ENCODE results near the gene FXYD6. TPM values are rescaled to one million over a fixed set of nuclear protein-coding genes. Genes with fewer than 3 reads are reported as not detected.

The FXYD6 gene
- total RNA-seq, 1 experiment from 2014 or later, result 12.8 TPM

DNA sequence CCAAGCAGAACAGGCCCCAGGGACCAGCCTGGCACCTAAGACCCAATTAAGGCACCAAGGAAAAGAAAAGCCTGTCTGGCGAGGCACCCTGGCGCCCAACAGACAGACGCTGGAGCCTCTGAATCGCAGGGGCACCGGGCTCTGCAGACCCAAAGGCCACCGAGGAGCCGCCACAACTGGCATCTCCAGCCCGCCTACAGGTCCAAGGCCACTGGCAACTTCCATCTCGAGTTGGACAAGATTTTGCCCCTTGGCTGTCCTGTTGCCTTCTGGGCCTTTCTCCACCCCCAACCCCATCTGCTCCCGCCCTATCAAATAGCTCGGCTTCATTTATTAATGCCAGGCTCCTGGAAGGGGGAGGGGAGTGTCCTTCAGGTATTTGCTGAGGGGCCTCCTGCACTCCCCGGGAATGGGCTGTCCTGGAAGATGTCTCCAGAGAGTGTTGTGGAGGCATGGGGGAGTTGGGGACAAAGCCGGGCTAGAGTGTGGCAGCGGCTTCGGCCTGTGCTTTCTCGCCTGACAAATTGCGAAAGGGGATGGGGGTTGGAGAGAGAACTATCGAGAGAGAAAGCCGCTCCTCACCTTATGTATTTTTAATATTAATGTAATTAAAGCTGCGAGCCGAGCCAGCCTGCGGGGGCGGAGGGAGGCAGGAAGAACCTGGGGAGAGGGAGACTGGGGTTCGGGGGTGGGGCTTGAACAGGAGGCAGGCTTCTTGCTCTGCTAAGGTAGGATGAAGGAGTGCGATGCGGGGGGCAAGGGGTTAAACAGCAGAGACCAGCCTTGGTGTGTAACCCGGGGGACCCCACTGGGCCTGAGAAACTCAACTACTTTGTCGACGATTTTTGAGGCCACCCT, 81.5 kb downstream of the FXYD6 start:
- DNase-seq (ENCODE audit: low spot score), result no peak

DNA sequence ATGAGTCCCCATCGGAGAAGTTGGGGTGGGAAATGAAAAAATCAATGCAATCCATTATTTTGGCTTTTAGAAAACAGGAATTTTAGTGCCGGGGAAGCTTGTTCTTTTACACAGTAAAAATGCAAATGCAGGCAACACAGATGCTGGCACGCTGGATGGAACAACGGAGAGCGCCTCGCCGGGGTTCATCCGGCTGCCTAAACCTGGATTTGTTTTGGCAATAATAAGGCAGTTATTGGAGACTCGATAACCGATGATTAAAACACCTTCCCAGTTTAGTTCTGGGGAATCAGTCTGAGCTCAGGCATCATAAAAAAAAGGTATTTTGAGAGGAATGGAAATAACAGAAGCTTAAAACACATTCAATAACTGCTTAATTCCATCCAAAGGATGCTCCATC, 82.3 kb downstream of the FXYD6 start:
- no peak for DNase-seq (ENCODE audit: low spot score)

DNA sequence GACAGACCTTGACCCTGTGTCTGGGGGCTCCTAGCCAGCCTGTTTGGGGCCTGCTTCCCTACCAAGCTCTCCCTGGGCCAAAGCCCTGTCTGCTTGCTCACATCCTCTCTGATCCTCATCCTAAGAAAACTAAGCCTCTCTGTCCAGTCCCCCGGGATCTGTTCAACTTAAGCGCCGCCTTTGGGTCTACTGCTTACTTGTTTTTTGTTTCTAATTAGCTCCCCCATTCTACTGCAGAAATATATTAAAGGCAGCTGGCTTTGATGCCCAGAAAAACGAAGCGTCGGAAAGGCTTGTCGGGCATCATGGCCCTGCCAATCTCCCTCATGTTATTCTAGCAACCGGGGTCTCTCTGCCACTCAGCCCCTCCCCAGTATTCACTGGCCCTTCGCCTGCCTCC, 82.9 kb downstream of the FXYD6 start:
- no peak for DNase-seq (ENCODE audit: low spot score)

DNA sequence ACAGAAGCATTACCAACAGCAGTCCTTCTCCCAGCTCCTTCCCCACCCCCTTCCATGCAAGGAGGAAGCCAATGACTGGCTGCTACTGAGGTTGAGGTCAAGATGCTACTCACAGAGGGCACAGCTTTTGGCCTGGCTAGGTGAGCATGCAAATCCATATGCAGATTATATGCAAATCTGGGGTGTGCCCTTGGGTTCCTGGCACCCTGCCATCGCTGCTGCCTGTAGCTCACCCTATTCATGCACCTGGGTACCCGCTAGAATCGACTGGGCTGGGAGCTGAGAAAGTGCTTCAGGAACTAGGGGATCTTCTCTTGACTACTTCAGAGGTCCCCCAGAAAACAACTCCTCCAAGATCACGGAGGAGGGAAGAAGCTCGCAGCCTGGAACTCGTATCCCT, 83.5 kb downstream of the FXYD6 start:
- no peak for DNase-seq (ENCODE audit: low spot score)

DNA sequence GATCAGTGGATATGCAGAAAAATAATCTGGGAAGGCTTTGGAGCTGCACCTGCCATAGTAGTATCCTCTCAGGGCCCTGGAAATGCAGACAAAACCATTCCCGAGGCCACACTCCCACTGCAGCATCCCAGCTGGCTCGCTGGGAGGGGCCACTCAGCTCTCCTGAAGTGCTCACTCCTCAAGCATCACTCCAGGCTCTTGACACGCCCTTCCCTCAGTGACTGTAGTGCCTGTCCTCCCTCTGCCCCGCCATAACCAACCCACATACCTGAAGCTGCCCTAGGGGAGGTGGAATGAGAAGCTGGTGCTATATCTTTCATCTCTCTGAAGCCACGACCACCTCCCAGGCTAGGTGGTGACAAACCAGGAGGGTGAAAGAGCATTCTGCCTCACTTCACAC, 84.2 kb downstream of the FXYD6 start:
- DNase-seq (ENCODE audit: low spot score), result no peak

DNA sequence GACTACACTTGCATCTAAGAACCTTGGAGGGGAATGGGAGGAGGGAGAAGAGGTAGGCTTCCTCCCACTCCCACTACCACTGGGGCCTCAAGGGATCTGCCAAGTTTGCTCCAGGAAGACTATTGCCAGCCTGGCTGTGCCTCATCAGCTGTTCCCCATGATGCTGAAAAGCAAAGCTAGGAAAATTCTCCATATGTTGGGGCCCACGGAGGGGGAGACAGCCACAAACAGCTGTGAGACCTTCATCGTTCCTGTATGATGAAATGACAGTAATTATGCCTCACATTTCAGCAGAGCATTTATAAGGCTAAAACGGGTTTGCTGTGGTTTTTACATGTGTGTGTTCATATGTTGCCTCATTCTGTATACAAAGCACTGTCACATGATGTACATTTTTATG, 86.2 kb downstream of the FXYD6 start:
- DNase-seq (ENCODE audit: low spot score), result no peak

DNA sequence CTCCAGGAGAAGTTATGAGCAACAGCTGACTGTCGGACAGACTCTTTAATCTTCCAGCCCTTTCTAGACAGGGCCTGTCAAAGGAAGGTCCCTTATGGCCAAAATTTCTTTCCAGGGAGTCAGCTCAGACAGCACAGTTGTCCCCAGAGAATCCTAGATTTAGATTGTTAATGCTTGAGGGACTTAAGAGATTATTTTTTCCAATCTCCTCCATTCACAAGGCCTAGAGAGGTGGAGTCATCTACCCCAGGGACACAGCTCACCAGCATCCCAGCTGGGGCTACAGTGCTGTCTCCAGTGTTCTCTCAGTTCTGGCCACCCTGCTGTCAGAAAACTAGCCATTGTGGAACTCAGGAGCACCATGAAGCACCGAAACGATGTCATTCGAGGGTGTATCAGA, 87.2 kb downstream of the FXYD6 start:
- no peak for DNase-seq (ENCODE audit: low spot score)

Other genes with a start within 250 kb of the FXYD6 start
- gene DSCAML1, start 79.4 kb downstream of the FXYD6 start, total RNA-seq (2014; rRNA removed; shearing (Covaris generic)), result not detected in 2 replicates
- gene FXYD2, start 51.9 kb downstream of the FXYD6 start, total RNA-seq (2014; rRNA removed; shearing (Covaris generic)), result not detected in 2 replicates
- gene TMPRSS13, start 52.7 kb upstream of the FXYD6 start, total RNA-seq (2014; rRNA removed; shearing (Covaris generic)), result 0.33 TPM in 1 of 2 replicates, not detected in the other
- 0.04 TPM in 1 of 2 replicates, not detected in the other for gene IL10RA, start 109.7 kb upstream of the FXYD6 start, total RNA-seq (2014; rRNA removed; shearing (Covaris generic))
- not detected in 2 replicates for gene TMPRSS4, start 200.4 kb upstream of the FXYD6 start, total RNA-seq (2014; rRNA removed; shearing (Covaris generic))
- gene SMIM35, start 210.3 kb upstream of the FXYD6 start, total RNA-seq (2014; rRNA removed; shearing (Covaris generic)), result not detected in 2 replicates